Stomach smooth muscle (tissue), 2 donors: Measurements from ENCODE around the gene TXNL4B.

ENCODE experiments used
- H3K27ac ChIP-seq: one replicate; pipeline ENCODE4 v1.7.0; 2013; ENCODE audit warnings: mild to moderate bottlenecking, low read length, inconsistent platforms
- H3K27me3 ChIP-seq, 2 donors: one replicate each; pipeline ENCODE4 v1.7.0; 2013; ENCODE audit warnings: low read length in 2 of 2; ENCODE audit not compliant: insufficient read depth in 2 of 2, control insufficient read depth in 1 of 2
- H3K36me3 ChIP-seq, 2 donors: one replicate each; pipeline ENCODE4 v1.7.0; 2013; ENCODE audit warnings: low read length in 2 of 2; ENCODE audit not compliant: control insufficient read depth in 2 of 2, insufficient read depth in 2 of 2
- H3K4me1 ChIP-seq: one replicate; pipeline ENCODE4 v1.7.0; 2013; ENCODE audit warnings: low read length; ENCODE audit not compliant: control insufficient read depth, insufficient read depth
- H3K4me3 ChIP-seq, 2 donors: one replicate each; pipeline ENCODE4 v1.7.0; 2013; ENCODE audit warnings: low read length in 2 of 2
- H3K9ac ChIP-seq, 2 donors: one replicate each; pipeline ENCODE4 v1.7.0; 2013; ENCODE audit warnings: low read length in 2 of 2, mild to moderate bottlenecking in 1 of 2
- H3K9me3 ChIP-seq, 2 donors: one replicate each; pipeline ENCODE4 v1.7.0; 2013; ENCODE audit warnings: low read length in 2 of 2; ENCODE audit not compliant: control insufficient read depth in 2 of 2
- donor health status: healthy.
- donor health status: Pancreatic carcinoma.

The TXNL4B gene

DNA sequence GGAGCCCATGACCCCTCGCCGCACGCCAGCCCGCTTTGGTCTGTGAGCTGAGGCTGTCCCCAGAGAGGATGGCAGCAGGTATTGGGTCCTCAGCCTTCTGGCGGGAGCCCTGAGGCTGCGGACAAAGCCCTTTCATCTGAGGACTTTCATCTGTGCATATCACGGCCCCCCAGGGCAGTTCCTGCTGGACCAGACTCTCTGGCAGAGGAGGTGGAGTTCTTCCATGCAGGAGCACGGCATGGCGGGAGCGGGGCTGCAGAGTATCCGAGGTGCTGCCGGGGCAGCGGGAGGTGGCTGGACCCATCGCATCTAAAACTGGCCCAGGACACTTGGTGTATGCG lies 19.0 kb upstream of the TXNL4B start:
- Histone ChIP-seq H3K4me3 (no peak overlapping the region), H3K4me1 (no peaks in the 10 kb centered on the region), H3K36me3 (peaks cover 52 to 54% of the 10 kb centered on the region in 2 donors), H3K9me3 (no peaks in the 10 kb centered on the region), H3K9ac (no peak overlapping the region), H3K27me3 (no peaks in the 10 kb centered on the region), H3K27ac (no peak overlapping the region)

DNA sequence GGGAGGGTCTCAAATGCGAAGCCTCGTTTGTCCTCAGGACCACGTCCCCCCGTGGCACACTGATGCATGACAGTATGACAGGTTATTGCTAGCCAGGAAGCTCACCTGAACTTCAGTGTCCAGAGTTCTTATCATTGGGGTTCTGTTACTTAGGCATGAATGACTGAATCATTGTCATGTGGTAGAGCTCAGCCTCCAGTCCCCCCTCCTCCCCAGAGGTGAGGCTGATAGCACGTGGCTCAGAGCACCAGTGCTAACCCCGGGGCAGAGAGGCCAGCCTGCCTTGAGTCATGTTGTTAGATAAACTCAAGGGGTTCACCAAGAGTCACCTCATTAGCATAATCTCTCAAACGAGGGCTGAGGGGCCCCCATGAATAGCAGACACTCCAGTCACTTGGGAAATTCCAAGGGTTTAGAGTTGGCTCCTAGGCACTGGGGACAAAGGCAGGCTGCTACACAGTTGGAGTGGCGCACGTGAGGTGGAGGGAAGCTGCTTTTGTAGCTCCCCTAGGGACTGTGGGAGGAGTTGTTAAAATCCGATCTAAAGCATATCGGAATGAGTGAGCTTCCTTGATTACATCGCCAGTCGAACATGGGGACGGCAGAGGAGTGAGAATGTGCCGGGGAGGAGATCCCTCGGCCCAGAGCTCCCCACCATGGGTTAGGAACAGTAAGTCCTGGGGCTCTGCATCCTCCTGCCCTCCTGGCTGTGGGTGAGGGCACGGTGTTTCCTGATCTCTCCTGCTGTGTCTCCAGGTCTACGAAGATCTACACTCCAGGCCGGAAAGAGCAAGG lies 18.4 kb upstream of the TXNL4B start:
- Histone ChIP-seq H3K4me1 (no peaks in the 10 kb centered on the region), H3K4me3 (no peak overlapping the region), H3K27me3 (no peaks in the 10 kb centered on the region), H3K36me3 (peaks cover 56 to 59% of the 10 kb centered on the region in 2 donors), H3K9me3 (no peaks in the 10 kb centered on the region), H3K9ac (no peak overlapping the region), H3K27ac (no peak overlapping the region)

DNA sequence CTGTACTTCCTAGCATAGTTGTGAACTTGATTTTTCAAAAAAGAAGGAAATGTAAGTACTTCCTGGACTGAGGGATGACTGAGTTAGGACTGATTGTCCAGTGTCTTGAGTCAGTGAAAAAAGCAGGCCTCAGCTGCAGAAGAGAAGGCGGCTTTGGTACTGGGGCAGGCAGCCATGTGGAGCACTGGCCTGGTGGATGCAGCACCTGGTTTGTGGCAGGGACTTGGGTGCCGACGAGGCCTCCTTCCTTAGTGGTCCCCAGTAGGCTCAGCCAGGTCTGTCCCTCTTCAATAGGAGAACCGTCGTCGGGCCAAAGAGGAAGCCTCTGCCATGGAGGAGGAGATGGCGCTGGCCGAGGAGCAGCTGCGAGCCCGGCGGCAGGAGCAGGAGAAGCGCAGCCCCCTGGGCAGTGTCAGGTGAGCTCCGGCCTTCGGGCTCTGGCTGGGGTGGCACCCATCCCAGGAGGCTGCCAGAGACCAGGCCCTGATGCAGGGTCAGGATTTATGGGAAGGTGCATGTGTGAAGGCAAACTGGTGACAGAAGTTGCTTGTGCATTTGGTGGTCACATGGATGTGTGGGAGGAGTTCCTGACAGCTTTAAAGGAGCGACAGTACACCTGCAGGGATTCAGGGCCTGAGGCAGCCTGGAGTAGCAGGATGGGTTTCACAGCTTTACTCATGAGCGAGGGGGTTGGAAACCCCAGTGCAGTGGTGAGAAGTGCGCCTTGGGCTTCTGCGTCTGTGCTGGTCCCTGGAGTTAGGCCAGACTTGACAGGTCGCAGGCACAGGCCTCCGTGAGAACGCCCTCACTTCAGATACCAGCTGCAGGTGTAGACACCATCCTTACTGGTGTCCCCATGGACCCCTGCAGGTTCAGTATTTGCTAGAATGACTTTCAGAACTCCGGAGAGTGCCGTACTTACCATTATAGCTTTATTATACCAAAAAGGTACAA lies 17.5 kb upstream of the TXNL4B start:
- Histone ChIP-seq H3K9me3 (no peaks in the 10 kb centered on the region), H3K4me1 (no peaks in the 10 kb centered on the region), H3K9ac (no peak overlapping the region), H3K27ac (no peak overlapping the region), H3K36me3 (peaks cover 62 to 67% of the 10 kb centered on the region in 2 donors), H3K27me3 (no peaks in the 10 kb centered on the region), H3K4me3 (no peak overlapping the region)

DNA sequence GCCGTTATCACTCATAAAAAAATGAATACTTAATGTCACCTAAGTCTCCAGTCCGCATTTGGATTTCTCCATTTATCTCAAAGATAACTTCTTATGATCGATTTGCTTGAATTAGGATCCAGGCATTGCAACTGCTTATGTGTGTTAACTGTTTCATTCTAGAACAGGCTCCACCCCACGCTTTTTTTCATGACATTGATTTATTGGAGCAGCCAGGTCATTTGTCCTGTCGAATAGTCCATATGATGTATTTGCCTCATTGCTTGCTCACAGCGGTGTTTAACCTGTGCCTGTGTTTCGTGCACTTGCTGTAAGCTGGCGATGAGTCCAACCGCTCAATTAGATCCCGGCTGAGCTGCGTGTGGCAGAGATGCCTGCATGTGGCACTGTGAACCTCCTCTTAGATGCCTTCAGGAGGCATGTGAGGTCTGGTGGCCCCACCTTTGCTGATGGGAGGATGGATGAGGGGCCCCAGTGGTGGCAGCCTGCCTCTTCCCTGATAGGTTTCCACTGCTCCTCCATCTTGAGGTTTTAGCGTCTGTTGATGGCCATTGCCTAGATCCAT lies 16.6 kb upstream of the TXNL4B start:
- H3K4me1 ChIP-seq: no peaks in the 10 kb centered on the region
- no peaks in the 10 kb centered on the region for H3K9me3 ChIP-seq
- peaks cover 71 to 76% of the 10 kb centered on the region in 2 donors for H3K36me3 ChIP-seq
- H3K27ac ChIP-seq: no peak overlapping the region
- H3K27me3 ChIP-seq: no peaks in the 10 kb centered on the region
- no peak overlapping the region for H3K4me3 ChIP-seq
- H3K9ac ChIP-seq: no peak overlapping the region

DNA sequence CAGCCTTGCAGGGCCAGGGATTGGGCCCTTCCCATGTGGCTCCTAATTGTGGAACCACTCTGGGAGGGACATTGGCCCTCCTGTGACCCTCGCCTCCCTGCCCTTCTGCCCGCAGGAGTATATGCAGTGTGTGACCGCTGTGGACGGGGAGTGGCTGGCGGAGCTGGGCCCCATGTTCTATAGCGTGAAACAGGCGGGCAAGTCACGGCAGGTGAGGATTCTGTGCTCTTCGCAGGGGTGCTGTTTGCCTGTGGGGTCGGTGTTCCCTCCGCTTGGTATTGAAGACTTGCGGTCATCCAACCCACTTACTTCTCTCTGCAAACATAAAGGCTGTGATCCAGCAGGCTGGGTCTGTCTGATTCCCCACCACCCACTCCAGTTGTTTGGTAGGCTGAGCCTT lies 15.9 kb upstream of the TXNL4B start:
- no peaks in the 10 kb centered on the region for H3K9me3 ChIP-seq
- no peak overlapping the region for H3K4me3 ChIP-seq
- H3K27me3 ChIP-seq: no peaks in the 10 kb centered on the region
- no peak overlapping the region for H3K9ac ChIP-seq
- no peak overlapping the region for H3K27ac ChIP-seq
- H3K36me3 ChIP-seq: peaks cover 79 to 83% of the 10 kb centered on the region in 2 donors
- H3K4me1 ChIP-seq: no peaks in the 10 kb centered on the region

DNA sequence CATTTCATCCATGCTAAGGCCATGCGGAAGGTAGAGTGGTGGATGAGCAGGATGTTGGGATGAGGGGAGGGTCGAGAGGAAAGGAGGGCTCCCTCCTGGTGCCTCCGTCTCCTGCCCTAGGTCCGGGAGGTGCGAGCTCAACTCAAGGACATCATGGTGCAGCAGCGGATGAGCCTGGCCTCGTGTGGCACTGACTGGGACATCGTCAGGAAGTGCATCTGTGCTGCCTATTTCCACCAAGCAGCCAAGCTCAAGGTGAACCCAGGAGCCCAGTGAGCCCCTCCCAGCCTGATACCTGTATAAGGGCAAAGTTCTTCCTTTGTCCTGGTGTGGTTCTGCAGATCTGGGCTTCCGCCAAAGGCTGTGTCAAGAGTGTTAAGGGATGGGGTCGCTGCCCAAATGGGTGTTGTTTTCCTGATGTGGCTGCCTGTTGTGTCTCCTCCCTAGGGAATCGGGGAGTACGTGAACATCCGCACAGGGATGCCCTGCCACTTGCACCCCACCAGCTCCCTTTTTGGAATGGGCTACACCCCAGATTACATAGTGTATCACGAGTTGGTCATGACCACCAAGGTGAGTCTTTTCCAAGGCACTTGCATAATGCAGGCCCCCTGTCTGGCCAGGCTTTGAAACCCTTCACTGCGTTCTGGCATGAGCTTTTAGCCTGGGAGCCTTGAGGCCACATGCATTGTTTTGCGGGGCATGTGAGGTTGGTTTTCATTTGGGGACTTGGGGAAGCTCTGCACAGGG lies 15.1 kb upstream of the TXNL4B start:
- Histone ChIP-seq H3K4me1 (no peaks in the 10 kb centered on the region), H3K9ac (no peak overlapping the region), H3K27ac (no peak overlapping the region), H3K4me3 (no peak overlapping the region), H3K27me3 (no peaks in the 10 kb centered on the region), H3K36me3 (peaks cover 87 to 91% of the 10 kb centered on the region in 2 donors), H3K9me3 (no peaks in the 10 kb centered on the region)

DNA sequence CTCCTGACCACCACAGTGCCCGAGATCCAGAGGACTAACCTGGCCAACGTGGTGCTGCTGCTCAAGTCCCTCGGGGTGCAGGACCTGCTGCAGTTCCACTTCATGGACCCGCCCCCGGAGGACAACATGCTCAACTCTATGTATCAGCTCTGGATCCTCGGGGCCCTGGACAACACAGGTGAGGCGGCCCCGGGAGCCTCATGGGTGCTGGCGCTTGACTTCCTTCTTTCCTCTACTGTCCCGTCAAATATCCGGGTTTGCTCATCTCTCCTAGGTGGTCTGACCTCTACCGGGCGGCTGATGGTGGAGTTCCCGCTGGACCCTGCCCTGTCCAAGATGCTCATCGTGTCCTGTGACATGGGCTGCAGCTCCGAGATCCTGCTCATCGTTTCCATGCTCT lies 14.0 kb upstream of the TXNL4B start:
- H3K36me3 ChIP-seq: peaks cover 94 to 96% of the 10 kb centered on the region in 2 donors

DNA sequence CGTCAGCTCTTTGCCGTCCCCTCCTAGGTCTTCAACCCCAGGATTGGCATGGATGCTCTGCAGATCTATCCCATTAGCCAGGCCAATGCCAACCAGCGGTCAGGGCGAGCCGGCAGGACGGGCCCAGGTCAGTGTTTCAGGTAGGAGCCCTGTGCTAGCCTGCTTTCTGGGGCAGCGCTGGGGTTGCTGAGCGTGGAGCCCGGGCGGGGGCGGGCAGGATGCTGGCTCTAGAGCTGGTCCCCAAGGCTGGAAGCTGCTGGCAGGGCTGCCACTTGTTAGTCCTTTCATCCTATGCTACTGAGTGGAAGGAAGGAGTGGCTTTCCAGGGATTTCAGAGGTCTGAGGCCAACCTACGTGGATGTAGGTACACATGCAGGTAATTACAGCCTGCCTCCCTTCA lies 12.6 kb upstream of the TXNL4B start:
- H3K4me1 ChIP-seq: no peaks in the 10 kb centered on the region
- H3K36me3 ChIP-seq: peaks cover 95 to 96% of the 10 kb centered on the region in 2 donors
- H3K9ac ChIP-seq: no peak overlapping the region
- H3K27ac ChIP-seq: no peak overlapping the region
- no peaks in the 10 kb centered on the region for H3K27me3 ChIP-seq
- H3K9me3 ChIP-seq: no peaks in the 10 kb centered on the region
- no peak overlapping the region for H3K4me3 ChIP-seq

More for the DNA sequence above, 14.0 kb upstream of the TXNL4B start:
- no peak overlapping the region for H3K4me3 ChIP-seq
- H3K27me3 ChIP-seq: no peaks in the 10 kb centered on the region
- H3K9me3 ChIP-seq: no peaks in the 10 kb centered on the region
- no peak overlapping the region for H3K9ac ChIP-seq
- H3K27ac ChIP-seq: no peak overlapping the region
- H3K4me1 ChIP-seq: no peaks in the 10 kb centered on the region

DNA sequence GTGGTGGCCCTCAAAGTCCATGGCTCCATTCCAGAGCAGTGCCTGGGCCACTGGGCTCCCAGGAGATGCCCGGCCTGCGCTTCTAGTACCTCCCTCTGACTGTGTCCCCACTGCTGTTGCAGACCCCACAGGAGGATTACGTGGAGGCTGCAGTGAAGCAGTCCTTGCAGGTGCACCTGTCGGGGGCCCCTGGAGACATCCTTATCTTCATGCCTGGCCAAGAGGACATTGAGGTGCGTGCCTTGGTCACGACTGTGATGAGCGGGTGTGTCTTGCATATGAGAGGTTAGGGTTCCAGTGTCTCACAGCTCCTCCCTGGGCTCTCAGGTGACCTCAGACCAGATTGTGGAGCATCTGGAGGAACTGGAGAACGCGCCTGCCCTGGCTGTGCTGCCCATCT lies 11.5 kb upstream of the TXNL4B start:
- Histone ChIP-seq H3K36me3 (peaks cover 95 to 96% of the 10 kb centered on the region in 2 donors), H3K9ac (no peak overlapping the region), H3K4me3 (no peak overlapping the region), H3K9me3 (no peaks in the 10 kb centered on the region), H3K27ac (no peak overlapping the region), H3K27me3 (no peaks in the 10 kb centered on the region), H3K4me1 (peaks cover 3% of the 10 kb centered on the region)

DNA sequence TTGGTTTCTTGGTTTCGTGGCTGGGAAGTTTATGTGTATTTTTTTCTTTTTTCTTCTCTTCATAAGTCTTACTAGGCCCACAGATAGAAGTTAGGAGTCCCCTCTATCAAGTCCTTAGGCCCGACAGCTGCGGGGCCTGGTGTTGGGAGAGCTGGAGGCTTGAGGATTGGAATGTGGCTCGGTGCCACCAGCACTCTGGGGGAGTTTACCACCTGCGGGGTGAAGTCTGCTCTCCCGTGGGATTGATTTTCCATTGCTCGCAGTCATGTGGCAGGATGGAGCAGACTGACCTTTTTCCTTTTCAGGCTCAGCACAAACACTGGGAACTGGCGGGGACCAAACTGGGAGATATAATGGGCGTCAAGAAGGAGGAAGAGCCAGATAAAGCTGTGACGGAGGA lies 7.8 kb upstream of the TXNL4B start:
- Histone ChIP-seq H3K27ac (no peak overlapping the region), H3K36me3 (peaks cover 93 to 97% of the 10 kb centered on the region in 2 donors), H3K4me3 (no peak overlapping the region), H3K27me3 (no peaks in the 10 kb centered on the region), H3K9me3 (no peaks in the 10 kb centered on the region), H3K4me1 (peaks cover 3% of the 10 kb centered on the region), H3K9ac (no peak overlapping the region)
